RCC 7860 (cell line): Measurements from ENCODE around the gene YAF2.

ENCODE experiments used
- DNase-seq: peaks from one replicate; pipeline ENCODE4 v3.0.0-alpha.2; 2015; ENCODE audit warnings: low spot score
- FAIRE-seq: peaks from 2 replicates; lab custom pipeline; 2012; peaks lifted over from hg19 to GRCh38; lab: Jason Lieb, UNC

Gene YAF2, protein sequence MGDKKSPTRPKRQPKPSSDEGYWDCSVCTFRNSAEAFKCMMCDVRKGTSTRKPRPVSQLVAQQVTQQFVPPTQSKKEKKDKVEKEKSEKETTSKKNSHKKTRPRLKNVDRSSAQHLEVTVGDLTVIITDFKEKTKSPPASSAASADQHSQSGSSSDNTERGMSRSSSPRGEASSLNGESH

DNA sequence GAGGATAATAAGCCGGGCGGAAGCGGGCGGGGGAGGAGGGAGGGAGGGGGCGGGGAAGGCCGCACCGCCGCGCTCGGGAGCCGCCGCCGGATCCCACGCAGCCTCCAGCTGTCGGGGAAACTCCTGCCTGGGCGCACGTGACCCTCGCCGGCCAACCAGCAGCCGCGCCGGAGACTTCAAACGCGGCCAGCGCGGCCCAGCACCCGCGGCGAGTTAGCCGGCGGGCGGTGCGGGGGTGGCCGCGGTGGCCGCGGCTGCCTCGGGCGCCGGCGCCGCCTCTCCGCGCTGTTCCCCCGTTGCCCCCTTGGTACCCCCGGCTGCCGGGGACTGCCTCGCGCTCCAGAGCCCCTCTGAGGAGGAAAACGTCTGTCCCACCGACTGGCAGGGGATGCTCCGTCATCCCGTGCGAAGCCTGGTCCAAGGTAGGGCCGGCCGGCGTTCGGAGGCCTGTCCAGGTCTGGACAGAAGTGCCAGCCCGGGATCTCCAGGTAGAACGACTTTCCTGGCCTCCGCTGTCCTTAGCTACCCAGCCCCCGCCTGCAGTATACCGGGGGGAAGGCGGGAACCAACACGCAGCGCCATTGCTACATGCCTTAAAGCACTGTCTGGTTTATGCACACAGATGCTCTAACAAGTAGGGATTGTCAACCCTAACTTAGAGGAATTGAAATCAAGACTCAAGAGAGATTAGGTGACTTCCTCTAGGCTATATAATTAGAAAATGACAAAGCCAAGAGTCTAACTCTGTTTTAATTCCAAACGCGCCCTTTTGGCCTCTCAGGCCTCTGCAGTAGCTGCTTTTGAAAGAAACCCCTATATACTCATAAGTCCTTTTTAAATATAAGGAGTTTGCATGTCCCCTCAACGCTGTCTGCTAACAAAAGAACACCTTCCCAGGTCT lies at the start of gene YAF2:
Gene YAF2 (minus strand): TSS at position 9 of the 901 bp plus-strand sequence. CDS start 68 bp downstream, outside the sequence.
- peak; percentile 66 for DNase-seq
- no peak for FAIRE-seq

DNA sequence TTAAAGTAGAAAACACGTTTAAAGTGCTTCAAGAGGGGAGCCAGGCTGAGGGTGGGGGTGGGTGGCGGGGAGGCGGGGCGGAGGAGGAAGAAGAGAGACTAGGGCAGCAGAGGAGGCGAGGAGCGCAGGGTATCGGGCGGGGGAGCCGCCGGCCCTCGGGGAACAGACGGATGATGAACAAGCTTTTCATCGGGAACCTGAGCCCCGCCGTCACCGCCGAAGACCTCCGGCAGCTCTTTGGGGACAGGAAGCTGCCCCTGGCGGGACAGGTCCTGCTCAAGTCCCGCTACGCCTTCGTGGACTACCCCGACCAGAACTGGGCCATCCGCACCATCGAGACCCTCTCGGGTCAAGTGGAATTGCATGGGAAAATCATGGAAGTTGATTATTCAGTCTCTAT lies 48.7 kb upstream of the YAF2 start:
- no peak for DNase-seq
- FAIRE-seq = no peak

DNA sequence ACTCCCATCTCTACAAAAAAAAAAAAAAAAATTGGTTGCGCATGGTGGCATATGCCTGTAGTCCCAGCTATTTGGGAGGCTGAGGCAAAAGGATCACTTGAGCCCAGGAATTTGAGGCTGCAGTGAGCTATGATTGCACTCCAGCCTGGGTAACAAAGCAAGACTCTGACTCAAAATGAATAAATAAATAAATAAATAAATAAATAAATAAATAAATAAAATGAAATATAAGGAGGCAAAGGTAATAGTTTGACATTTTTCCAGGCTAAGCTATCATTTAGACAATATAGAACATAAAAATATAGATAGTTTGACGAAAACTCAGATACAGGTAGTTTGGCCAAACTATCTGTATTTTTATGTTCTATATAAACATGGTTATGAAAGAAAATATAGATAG lies 47.4 kb upstream of the YAF2 start:
- DNase-seq = no peak
- FAIRE-seq = no peak

DNA sequence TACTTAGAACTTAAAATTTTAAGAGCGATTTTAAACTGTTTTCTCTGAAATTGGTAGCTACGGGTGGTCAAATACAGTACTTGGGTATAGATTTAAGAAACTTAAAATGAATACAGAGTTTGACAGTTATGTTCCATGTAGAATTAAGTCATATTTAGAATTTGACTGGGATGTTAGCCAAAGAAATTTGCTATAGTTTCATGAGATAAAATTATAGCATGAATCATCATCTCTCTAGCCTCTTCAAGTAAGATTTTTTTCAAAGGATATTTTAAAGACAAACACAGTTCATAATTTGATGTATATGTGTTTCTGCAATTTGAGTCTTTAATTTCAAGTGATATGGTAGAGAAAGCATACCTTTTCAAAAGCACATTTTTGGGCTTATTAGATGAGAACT lies 46.8 kb upstream of the YAF2 start:
- FAIRE-seq (no peak), DNase-seq (no peak)

DNA sequence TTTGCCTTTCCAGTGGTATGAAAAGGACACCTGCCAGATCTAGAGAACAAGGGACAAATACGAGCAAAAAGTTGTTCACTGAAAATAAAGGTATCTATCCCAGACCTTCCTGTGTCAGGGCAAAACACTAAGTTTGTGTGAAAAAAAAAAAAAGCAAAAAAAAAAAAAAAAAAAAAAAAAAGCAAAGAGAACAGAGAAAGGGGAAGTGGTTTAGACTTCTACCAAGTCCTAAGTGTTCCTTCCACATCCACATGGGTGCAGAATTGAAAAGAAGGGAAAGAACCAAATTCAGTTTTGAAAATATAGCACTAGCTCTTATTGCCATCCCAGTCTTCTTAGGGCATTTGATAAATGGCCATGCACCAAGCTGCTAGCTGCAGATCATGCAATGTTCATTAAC lies 46.1 kb upstream of the YAF2 start:
- no peak for DNase-seq
- no peak for FAIRE-seq

DNA sequence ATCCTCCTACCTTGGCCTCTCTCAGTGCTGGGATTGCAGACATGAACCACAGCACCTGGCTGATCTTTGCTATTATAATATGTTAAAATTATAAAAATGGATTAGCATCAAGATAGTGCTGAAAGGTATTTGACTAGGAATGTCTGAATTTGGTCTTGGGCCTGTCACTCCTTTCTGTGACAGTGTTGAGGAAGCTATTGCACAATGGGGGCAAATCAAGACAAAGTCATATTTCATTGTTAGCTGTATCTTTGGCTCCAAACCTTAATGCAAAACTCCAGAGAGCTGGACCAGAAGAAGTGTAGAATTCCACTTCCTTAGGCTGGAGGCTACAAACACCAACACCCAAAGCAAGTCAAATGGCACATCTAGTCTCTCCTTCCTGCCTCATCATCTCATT lies 45.7 kb upstream of the YAF2 start:
- no peak for FAIRE-seq
- no peak for DNase-seq

DNA sequence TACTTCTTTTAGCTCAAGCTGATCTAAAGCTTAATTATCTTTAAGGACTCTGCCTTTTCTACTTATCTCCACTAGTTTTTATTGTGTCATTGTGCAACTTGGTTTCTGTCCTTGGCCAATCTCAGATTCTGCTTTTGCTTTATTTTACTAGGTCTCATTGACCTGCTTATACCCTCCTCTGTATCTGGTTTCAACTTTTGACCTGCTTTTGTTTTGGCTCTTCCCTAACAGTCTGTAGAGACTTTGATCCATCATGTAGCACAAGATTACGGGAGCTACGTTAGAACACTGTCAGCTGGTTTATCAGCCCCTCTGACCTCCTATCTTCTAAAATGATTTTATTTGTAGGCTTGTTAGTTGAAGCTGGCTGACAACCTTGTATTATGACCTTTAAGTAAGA lies 44.2 kb upstream of the YAF2 start:
- FAIRE-seq (no peak), DNase-seq (no peak)

DNA sequence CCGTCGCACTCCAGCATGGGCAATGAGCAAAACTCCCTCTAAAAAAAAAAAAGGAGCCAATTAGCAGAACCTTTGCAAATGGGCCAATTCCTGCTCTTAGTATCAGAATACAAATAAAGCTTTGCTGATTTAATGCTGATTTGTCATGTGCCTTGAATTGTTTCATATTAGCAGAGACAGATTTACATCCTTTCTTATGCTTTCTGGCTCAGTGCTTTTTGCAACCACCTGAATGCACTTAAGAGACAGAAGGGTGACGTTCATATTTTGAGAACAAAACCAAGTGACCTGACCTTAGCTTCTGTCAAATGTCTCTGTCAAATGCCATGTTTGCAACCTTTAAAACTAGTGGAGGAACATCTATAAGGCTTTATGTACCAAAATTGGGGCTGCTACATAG lies 43.8 kb upstream of the YAF2 start:
- FAIRE-seq = no peak

DNA sequence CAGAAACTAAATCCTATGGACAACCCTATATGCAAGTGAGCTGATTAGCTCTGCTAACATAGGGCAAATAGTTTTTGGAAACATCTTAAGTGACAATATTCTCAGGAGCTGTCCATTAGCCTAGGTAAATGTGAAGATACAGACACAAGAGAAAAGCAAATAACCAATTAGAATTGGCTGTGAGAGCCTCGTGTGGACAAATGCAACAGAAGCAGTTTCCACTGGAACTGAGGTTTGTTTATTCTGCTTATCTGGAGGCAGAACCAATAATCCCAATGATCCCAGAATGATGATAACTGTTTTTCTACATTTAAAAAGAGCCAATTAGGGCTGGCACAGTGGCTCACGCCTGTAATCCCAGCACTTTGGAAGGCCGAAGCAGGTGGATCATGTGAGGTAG lies 43.2 kb upstream of the YAF2 start:
- DNase-seq (no peak), FAIRE-seq (no peak)

More for the DNA sequence above, 43.8 kb upstream of the YAF2 start:
- DNase-seq = no peak

DNA sequence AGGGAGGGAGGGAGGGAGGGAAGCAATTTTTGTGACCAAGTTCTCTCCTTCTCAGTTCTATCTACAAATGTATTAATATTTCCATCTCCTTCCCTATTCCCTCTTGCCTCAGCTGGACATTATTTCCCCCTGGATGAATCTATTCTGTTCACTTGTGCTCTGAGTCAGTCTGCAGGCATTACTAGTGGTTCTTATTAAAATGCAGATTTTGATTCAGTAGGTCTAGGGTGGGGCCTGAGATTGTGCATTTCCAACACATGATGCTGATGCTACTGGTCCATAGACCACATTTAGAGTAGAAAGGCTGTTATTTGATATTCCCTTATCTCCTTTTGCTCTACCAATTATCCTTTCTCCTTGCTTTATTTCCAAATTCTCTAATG lies 40.1 kb upstream of the YAF2 start:
- DNase-seq = no peak
- FAIRE-seq = no peak

DNA sequence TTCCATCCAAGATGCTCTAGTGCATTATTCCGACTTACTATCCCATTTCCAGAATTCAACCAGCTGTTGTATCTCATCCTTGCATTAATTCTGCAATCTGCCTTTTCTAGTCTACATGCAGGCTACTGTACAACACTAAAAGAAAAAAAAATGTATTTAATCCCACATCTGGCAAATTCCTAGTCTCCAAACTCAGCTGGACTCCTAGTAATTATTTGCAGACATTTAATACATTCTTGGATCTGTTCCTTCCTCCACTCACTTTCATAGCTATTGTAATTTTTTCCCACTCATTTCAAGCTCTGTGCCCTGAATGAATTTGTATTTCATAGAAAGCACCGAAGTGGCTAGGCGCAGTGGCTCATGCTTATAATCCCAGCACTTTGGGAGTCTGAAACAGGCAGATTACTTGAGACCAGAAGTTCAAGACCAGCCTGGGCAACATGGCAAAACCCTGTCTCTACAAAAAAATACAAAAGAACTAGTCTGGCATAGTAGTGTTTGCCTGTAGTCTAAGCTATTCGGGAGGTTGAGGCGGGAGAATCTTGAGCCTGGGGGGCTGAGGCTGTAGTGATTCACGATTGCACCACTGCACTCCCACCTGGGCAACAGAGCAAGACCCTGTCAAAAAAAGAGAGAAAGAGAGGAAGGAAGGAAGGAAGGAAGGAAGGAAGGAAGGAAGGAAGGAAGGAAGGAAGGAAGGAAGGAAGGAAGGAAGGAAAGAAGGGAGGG lies 39.5 kb upstream of the YAF2 start:
- DNase-seq (no peak), FAIRE-seq (no peak)

DNA sequence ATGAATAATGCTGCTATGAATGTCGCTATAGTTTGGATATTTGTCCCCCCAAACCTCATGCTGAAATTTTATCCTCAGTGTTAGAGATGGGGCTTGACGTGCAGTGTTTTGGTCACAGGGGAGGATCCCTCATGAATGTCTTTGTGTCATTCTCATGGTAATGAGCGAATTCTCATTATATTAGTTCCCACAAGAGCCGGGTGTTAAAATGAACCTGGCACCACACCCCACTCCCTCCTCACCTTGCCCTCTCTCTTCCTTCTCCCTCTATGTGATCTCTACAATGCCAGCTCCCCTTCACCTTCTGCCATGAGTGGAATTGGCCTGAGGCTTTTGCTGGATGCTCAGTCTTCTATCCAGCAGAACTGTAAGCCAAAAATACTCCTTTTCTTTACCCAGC lies 37.5 kb upstream of the YAF2 start:
- no peak for DNase-seq
- FAIRE-seq = no peak

DNA sequence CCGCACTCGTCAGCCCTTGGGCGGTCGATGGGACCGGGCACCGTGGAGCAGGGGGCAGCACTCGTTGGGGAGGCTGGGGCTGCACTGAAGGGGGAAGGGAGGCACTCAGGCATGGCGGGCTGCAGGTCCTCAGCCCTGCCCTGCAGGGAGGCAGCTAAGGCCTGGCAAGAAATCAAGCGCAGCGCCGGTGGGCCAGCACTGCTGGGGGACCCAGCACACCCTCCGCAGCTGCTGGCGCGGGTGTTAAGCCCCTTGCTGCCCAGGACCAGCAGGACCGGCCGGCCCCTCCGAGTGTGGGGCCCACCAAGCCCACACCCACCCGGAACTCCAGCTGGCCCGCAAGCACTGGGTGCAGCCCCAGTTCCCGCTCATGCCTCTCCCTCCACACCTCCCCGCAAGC lies 35.7 kb upstream of the YAF2 start:
- DNase-seq (no peak), FAIRE-seq (no peak)

DNA sequence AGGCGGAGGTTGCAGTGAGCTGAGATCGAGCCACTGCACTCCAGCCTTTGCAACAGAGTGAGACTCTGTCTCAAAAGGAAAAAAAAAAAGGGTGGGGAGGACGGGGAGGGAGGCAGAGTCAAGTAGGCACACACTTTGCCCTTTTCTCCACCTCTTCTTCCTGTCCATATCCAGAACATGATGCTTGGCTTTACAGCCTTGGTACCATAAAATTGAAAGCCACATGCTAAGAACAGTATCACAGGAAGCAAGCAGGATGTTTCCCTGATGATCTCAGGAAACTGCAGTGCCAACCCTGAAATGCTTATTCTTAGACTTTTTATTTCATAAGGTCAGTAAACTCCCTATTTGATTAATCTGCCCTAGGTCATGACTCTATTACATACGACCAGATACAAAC lies 32.5 kb upstream of the YAF2 start:
- no peak for FAIRE-seq

DNA sequence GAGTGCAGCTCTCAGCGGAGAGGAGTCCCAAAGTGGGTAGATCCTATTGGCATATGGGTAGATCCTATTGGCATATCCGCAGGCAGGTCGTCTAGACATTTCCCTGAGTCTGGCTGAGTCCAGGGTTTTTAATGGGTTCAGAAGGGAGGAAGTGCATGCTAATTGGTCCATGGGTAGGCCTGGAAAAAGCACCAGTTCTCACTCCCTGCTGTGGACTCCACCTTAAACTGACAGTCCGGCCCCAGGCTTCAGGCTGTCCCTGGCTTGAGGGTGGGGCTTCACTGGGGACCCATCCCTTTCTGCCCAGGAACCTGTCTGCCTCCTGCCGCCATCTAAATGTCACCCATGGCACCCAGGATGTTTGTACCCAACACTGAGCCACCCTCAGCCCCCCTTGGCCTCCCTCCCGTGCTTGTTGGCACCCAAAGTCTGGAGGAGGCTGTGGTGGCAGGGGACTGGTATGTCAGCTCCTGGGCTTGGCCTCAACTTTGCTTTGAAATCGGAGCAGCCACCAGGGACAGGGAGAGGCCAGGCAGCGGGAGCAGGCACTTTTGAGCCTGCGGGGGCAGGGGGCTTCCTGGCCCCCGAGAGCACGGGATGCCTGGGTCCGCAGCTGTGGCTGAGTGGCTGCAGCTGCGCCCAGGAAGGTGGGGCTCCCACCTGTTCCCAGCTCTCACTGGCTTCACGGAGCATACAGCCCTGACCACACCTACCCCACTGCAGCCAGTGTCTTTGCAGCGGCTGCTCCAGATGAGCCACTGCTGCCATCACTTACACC lies 29.6 kb upstream of the YAF2 start:
- no peak for FAIRE-seq
- no peak for DNase-seq

More for the DNA sequence above, 32.5 kb upstream of the YAF2 start:
- DNase-seq = no peak

DNA sequence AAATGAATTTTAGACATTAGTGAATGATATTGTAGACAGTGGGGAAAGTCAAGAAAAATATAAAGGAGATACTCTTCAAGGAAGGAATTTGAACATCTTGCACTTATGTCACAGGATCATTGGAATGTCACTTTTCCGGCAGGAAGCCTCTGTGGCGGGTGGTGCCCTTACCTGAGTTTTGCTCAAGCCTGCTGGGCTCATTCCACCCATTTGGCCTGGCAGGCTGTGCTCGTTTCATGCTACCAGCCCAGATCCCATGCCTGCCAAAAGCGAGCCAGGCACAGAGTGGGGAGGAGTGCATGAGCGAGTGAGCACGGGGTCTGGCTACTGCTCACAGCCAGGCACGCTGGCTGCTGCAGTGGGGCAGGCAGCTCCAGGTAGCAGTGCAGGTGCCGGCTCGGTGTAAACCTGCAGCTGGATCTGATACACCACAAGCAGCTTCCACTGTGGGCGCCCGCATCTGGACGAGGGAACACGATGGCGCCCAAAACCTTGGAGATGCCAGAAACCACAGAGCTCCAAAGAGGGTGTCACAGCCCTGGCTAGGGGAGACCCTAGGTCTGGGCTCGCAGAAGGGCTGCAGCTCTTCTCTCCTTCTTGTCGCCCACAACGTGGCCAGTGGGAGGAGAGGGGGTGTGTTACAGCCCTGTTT lies 28.7 kb upstream of the YAF2 start:
- DNase-seq (no peak), FAIRE-seq (no peak)

DNA sequence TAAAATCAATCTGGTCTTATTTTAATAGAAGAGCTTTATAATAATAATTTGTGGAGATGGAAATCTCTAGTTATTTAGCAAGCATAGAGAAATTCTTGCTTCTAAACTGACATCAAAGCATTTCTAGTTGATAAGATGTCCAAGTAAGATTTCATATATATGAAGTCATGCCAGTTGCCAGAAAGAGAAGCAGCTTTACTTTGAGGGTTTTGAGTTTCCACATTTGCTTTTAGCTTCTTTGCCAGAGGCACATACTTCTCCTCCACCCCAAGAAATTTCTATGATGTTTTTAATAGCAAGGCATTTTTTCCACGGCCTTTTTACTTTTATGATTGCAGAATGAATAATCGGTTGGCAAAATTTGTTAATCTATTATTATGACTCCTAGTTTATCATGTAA lies 24.2 kb upstream of the YAF2 start:
- no peak for DNase-seq
- FAIRE-seq = no peak

DNA sequence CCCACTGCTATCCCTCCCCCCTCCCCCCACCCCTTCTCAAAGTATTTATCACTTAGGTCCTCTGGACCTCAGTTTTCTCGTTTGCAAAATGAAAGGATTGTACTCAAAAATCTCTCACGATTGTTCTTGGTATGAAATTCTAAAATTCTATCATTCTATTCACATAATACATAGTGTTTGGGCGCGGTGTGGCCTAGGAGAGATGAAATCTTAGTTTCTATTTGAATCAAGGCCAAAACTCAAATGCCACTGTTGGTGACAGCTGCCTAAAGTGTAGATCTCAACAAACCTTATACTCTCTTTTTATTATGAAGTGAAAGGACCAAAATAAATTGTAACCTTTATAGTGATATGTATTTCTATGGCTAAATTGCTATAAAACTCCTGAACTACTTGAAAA lies 23.7 kb upstream of the YAF2 start:
- FAIRE-seq (no peak), DNase-seq (no peak)

DNA sequence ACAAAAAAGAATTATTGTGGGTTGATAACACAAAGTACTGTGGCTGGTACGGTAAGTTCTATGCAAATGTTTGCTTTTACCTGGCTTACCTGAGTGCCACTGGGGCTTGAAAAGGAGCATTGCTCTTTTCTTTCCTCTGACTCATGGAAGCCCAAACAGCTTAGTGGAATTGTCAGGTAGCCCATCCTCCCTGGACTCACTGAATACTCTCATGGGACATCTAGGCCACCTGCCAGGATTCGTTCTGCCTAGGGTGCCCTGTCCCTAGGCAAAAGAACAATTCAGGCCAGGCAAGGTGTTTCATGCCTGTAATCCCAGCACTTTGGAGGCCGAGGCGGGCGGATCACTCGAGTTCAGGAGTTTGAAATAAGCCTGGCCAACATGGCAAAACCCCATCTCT lies 22.5 kb upstream of the YAF2 start:
- DNase-seq (no peak), FAIRE-seq (no peak)

DNA sequence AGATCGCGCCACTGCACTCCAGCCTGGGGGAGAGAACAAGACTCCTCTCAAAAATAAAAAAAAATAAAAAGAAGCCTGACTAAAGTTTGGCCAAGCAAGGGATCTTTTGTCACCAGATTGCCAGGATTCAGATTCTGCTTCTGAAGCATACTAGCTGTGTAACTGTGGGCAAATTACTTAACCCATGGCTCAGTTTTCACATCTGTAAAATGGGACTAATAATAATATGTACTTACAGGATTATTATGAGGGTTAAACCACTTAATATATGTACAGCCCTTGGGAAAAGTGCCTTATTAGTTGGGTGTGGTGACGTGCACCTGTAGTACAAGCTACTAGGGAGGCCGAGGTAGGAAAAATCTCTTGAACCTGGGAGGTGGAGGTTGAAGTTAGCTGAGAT lies 21.7 kb upstream of the YAF2 start:
- FAIRE-seq (no peak), DNase-seq (no peak)

DNA sequence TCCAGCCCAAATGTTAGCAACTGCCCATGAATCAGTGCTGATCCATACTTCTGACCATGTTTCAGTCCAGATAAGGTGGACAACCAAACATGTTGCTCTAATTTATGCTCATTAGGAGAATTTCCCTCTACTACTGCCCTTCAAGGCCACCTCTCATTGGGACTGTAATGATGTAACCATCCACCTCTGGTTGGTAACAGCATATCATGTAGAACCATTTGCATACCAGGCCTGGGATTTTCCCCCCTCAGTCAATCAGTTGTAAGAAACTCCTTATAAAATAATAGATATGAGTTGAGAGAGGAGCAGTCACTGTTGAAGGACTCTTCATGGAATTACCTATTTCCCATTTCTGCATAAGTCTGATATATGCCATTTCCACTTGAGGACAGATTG lies 17.8 kb upstream of the YAF2 start:
- DNase-seq (no peak), FAIRE-seq (no peak)
